Measurements from ENCODE around the gene PATJ.

DNA sequence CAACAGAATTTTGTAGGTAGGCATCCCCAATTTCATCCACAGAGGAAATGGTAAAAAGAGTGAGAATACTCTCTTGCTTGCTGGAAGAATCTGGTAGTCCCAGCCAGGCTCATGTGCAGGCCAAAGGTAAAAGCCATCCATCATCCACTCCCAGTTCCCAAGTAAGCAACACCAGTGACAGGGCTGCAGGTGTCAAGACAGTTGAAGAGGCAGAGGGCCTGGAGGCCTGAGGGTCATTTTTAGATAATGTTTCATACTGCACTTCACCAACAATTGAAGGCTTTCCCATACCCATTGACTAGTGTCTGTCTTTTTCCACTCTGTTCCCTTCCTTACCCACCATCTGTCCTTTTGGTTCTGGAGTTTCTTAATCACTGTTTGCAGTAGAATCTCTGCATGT, 310.7 kb downstream of the PATJ start:
- TF ChIP-seq POLR2AphosphoS5 (IDR thresholded peaks at IDR 0.05; ENCODE audit: low read depth) (no peak), GABPA (IDR thresholded peaks at IDR 0.05; ENCODE audit: low read depth) (no peak), SPI1 (IDR thresholded peaks at IDR 0.05; ENCODE audit: borderline replicate concordance, low read depth) (no peak)
- TF ChIP-seq, protein P1, sequence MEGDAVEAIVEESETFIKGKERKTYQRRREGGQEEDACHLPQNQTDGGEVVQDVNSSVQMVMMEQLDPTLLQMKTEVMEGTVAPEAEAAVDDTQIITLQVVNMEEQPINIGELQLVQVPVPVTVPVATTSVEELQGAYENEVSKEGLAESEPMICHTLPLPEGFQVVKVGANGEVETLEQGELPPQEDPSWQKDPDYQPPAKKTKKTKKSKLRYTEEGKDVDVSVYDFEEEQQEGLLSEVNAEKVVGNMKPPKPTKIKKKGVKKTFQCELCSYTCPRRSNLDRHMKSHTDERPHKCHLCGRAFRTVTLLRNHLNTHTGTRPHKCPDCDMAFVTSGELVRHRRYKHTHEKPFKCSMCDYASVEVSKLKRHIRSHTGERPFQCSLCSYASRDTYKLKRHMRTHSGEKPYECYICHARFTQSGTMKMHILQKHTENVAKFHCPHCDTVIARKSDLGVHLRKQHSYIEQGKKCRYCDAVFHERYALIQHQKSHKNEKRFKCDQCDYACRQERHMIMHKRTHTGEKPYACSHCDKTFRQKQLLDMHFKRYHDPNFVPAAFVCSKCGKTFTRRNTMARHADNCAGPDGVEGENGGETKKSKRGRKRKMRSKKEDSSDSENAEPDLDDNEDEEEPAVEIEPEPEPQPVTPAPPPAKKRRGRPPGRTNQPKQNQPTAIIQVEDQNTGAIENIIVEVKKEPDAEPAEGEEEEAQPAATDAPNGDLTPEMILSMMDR (IDR thresholded peaks at IDR 0.05; ENCODE audit: insufficient read depth, low read length): no peak
- TF ChIP-seq, protein P2, sequence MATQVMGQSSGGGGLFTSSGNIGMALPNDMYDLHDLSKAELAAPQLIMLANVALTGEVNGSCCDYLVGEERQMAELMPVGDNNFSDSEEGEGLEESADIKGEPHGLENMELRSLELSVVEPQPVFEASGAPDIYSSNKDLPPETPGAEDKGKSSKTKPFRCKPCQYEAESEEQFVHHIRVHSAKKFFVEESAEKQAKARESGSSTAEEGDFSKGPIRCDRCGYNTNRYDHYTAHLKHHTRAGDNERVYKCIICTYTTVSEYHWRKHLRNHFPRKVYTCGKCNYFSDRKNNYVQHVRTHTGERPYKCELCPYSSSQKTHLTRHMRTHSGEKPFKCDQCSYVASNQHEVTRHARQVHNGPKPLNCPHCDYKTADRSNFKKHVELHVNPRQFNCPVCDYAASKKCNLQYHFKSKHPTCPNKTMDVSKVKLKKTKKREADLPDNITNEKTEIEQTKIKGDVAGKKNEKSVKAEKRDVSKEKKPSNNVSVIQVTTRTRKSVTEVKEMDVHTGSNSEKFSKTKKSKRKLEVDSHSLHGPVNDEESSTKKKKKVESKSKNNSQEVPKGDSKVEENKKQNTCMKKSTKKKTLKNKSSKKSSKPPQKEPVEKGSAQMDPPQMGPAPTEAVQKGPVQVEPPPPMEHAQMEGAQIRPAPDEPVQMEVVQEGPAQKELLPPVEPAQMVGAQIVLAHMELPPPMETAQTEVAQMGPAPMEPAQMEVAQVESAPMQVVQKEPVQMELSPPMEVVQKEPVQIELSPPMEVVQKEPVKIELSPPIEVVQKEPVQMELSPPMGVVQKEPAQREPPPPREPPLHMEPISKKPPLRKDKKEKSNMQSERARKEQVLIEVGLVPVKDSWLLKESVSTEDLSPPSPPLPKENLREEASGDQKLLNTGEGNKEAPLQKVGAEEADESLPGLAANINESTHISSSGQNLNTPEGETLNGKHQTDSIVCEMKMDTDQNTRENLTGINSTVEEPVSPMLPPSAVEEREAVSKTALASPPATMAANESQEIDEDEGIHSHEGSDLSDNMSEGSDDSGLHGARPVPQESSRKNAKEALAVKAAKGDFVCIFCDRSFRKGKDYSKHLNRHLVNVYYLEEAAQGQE (IDR thresholded peaks at IDR 0.05; ENCODE audit: insufficient replicate concordance, low read depth): no peak

Measured in HL-60 (cell line).